ENCODE data around the gene AMN. TPM values are rescaled to one million over a fixed set of nuclear protein-coding genes. Genes with fewer than 3 reads are reported as not detected.

The AMN gene
- total RNA-seq, 2 experiments from 2014 or later, result 0.35 to 5.6 TPM

GRCh38 chr14:102930138-102930752, 7.8 kb downstream of the AMN start:
- H2AFZ ChIP-seq (ENCODE audit: low read length), result no peak overlapping the region
- no peaks in the 10 kb centered on the region for H3K9me2 ChIP-seq (ENCODE audit: insufficient read depth, low read length)
- intact Hi-C loops (cut with micrococcal nuclease; ENCODE audit: unreplicated experiment), result no loop called here
- H3K27ac ChIP-seq (ENCODE audit: low read depth, low read length, poor library complexity, severe bottlenecking), result no peak overlapping the region
- no TSS peak for BruUV-seq (replicated peaks)
- H3K9me3 ChIP-seq (ENCODE audit: low read length), result no peaks in the 10 kb centered on the region; the same call in 1 of the 2 replicates
- POLR2A ChIA-PET, result no interaction called here
- DNase-seq (ENCODE audit: low spot score), result no peak
- H4K20me1 ChIP-seq (ENCODE audit: insufficient read depth, low read length), result no peaks in the 10 kb centered on the region
- CTCF ChIA-PET (ENCODE audit: unreplicated experiment), result no interaction called here
- no peak overlapping the region for H3K4me2 ChIP-seq (ENCODE audit: low read length)
- no peak overlapping the region for H3K4me3 ChIP-seq (ENCODE audit: low read depth, low read length, poor library complexity, severe bottlenecking)
- no peak for TF ChIP-seq EZH2phosphoT487 (IDR thresholded peaks at IDR 0.05; ENCODE audit: borderline replicate concordance, low read depth, low read length)
- TF ChIP-seq CTCF (conservative IDR thresholded peaks at IDR 0.05; ENCODE audit: low read length), result no peak
- no peaks in the 10 kb centered on the region for H3K36me3 ChIP-seq (ENCODE audit: insufficient read depth, low read length)
- H3K4me1 ChIP-seq (ENCODE audit: insufficient read depth, low read length, poor library complexity, severe bottlenecking), result peaks cover 31% of the 10 kb centered on the region
- no peaks in the 10 kb centered on the region for H3K79me2 ChIP-seq (ENCODE audit: insufficient read depth, low read depth, low read length)

- Histone ChIP-seq H3K4me3 (ENCODE audit: low read depth, low read length, poor library complexity, severe bottlenecking) (no peak overlapping the region), H3K9me3 (ENCODE audit: low read length) (no peaks in the 10 kb centered on the region; the same call in 1 of the 2 replicates), H3K36me3 (ENCODE audit: insufficient read depth, low read length) (no peaks in the 10 kb centered on the region), H3K4me2 (ENCODE audit: low read length) (no peak overlapping the region), H3K4me1 (ENCODE audit: insufficient read depth, low read length, poor library complexity, severe bottlenecking) (peaks cover 39% of the 10 kb centered on the region), H2AFZ (ENCODE audit: low read length) (no peak overlapping the region), H3K79me2 (ENCODE audit: insufficient read depth, low read depth, low read length) (no peaks in the 10 kb centered on the region), H3K9me2 (ENCODE audit: insufficient read depth, low read length) (no peaks in the 10 kb centered on the region), H4K20me1 (ENCODE audit: insufficient read depth, low read length) (no peaks in the 10 kb centered on the region), H3K27ac (ENCODE audit: low read depth, low read length, poor library complexity, severe bottlenecking) (no peak overlapping the region)
- intact Hi-C loops (cut with micrococcal nuclease; ENCODE audit: unreplicated experiment), result no loop called here
- no peak for TF ChIP-seq EZH2phosphoT487 (IDR thresholded peaks at IDR 0.05; ENCODE audit: borderline replicate concordance, low read depth, low read length)
- no peak for TF ChIP-seq CTCF (conservative IDR thresholded peaks at IDR 0.05; ENCODE audit: low read length)
- ChIA-PET CTCF (ENCODE audit: unreplicated experiment) (no interaction called here), POLR2A (no interaction called here)
- BruUV-seq (replicated peaks), result no TSS peak
- no peak for DNase-seq (ENCODE audit: low spot score)
Measured at GRCh38 chr14:102930753-102931579, 8.5 kb downstream of the AMN start.
